GM10248 (cell line): ENCODE results near the gene ERC2.

Experiments used
- CTCF ChIA-PET: fragments of 300-600 bp; sonication (Branson Sonifier 250); formaldehyde crosslinking; extraction: SDS; loops from one replicate; lab custom pipeline; 2021; ENCODE audit warnings: antibody characterized with exemption; lab: Yijun Ruan, JAX
- POLR2A ChIA-PET: fragments of 350-650 bp; sonication (Branson Sonifier 250); formaldehyde crosslinking; extraction: SDS; loops from one replicate; lab custom pipeline; 2020; ENCODE audit warnings: antibody characterized with exemption; lab: Yijun Ruan, JAX
- DNase-seq: peaks from one replicate; pipeline ENCODE4 v3.0.0; 2012; ENCODE audit errors: extremely low spot score
- CTCF ChIP-seq: IDR thresholded peaks from 2 replicates; pipeline ENCODE4 v1.5.1; 2012; ENCODE audit warnings: mild to moderate bottlenecking, low read depth; ENCODE audit errors: extremely low read depth, missing control alignments, control extremely low read depth

The ERC2 gene

GRCh38 chr3:55690726-55691125, 777.5 kb downstream of the ERC2 start:
- ChIA-PET POLR2A (no interaction called here), CTCF (interaction anchor here (1.0 to 1.5 kb wide), 4 partner anchors 9 to 17 kb away, joined by 4 to 7 read pairs (median 5); no protein-coding TSS in a partner anchor)
- DNase-seq, result peak; percentile 44
- no peak for TF ChIP-seq CTCF

GRCh38 chr3:55690177-55690576, 778.1 kb downstream of the ERC2 start:
- TF ChIP-seq CTCF, result no peak

GRCh38 chr3:55688154-55688553, 780.1 kb downstream of the ERC2 start:
- no peak for DNase-seq
- ChIA-PET POLR2A (no interaction called here), CTCF (interaction anchor here (0.7 to 1.3 kb wide), 4 partner anchors 11 to 182 kb away, joined by 3 to 4 read pairs (median 3); no protein-coding TSS in a partner anchor)
- TF ChIP-seq CTCF, result no peak

More at GRCh38 chr3:55690177-55690576, 778.1 kb downstream of the ERC2 start:
- CTCF ChIA-PET, result interaction anchor here (1.2 to 1.5 kb wide), 2 partner anchors 9 kb away, joined by 4 to 5 read pairs; no protein-coding TSS in a partner anchor
- no peak for DNase-seq
- POLR2A ChIA-PET, result no interaction called here

- no peak for DNase-seq
- ChIA-PET POLR2A (no interaction called here), CTCF (interaction anchor here (0.7 to 1.2 kb wide), 4 partner anchors 11 to 182 kb away, joined by 3 to 4 read pairs (median 3); no protein-coding TSS in a partner anchor)
- TF ChIP-seq CTCF, result no peak
These were observed 780.7 kb downstream of the ERC2 start for GRCh38 chr3:55687526-55687925.

- TF ChIP-seq CTCF, result no peak
- POLR2A ChIA-PET, result no interaction called here
- CTCF ChIA-PET, result interaction anchor here (0.7 to 1.4 kb wide), 5 partner anchors 10 to 38 kb away, joined by 3 to 4 read pairs (median 3); no protein-coding TSS in a partner anchor
- DNase-seq, result no peak
These were observed 781.6 kb downstream of the ERC2 start for GRCh38 chr3:55686426-55687254.

- ChIA-PET POLR2A (no interaction called here), CTCF (no interaction called here)
These were observed 784.5 kb downstream of the ERC2 start for GRCh38 chr3:55683666-55684270.

More at GRCh38 chr3:55683666-55684270, 784.5 kb downstream of the ERC2 start:
- TF ChIP-seq CTCF, result no peak
- DNase-seq, result no peak
